Endothelial cell of umbilical vein (primary cell): ENCODE results near the gene NFKBIE. TPM values are rescaled to one million over a fixed set of nuclear protein-coding genes. Genes with fewer than 3 reads are reported as not detected.

Experiments used
- BruUV-seq: library from RNA; stranded (reverse); fragments of 400-500 nt; replicated peaks from 2 replicates; lab custom pipeline; 2021; lab: Mats Ljungman, UMichigan
- CTCF ChIA-PET: fragments of 300-600, 350-600 bp; sonication (Branson Sonifier 250); formaldehyde crosslinking; loops from one replicate; lab custom pipeline; 2021; ENCODE audit warnings: antibody characterized with exemption, inconsistent platforms; lab: Charles Lee
- POLR2A ChIA-PET: fragments of 300-600, 350-600 bp; sonication (Branson Sonifier 250); formaldehyde crosslinking; loops from one replicate; lab custom pipeline; 2021; ENCODE audit warnings: antibody characterized with exemption, inconsistent platforms; lab: Charles Lee
- DNase-seq: peaks from one replicate; pipeline ENCODE4 v3.0.0-alpha.2; 2011; ENCODE audit warnings: low read depth, low spot score
- FAIRE-seq: peaks from 2 replicates; lab custom pipeline; 2011; peaks lifted over from hg19 to GRCh38; lab: Jason Lieb, UNC
- H2AFZ ChIP-seq: 2 replicates; pipeline ENCODE4 v1.6.0; 2012; ENCODE audit warnings: low read depth, low read length, control low read depth, inconsistent platforms
- H3K27ac ChIP-seq: 2 replicates; pipeline ENCODE4 v1.5.1; 2011; ENCODE audit warnings: low read depth, mild to moderate bottlenecking, control low read depth, low read length, moderate library complexity; ENCODE audit not compliant: insufficient read depth
- H3K27me3 ChIP-seq, 2 experiments: 2 replicates each; pipeline versions ENCODE4 v1.6.0 to v1.6.1; 2011; ENCODE audit warnings: low read length in 2 of 2, mixed read lengths in 1 of 2; ENCODE audit not compliant: control insufficient read depth in 2 of 2, insufficient read depth in 2 of 2
- H3K36me3 ChIP-seq, 2 experiments: 2 replicates in 1 of 2; 3 replicates in 1 of 2; pipeline ENCODE4 v1.5.1; 2011; ENCODE audit warnings: low read length in 2 of 2, mild to moderate bottlenecking in 1 of 2, moderate library complexity in 1 of 2; ENCODE audit not compliant: control insufficient read depth in 2 of 2, insufficient read depth in 2 of 2; ENCODE audit errors: extremely low read depth in 1 of 2
- H3K4me1 ChIP-seq: 3 replicates; pipeline ENCODE4 v1.5.1; 2011; ENCODE audit warnings: mild to moderate bottlenecking, low read length; ENCODE audit not compliant: control insufficient read depth, insufficient read depth; ENCODE audit errors: extremely low read depth
- H3K4me2 ChIP-seq: 2 replicates; pipeline ENCODE4 v1.6.1; 2011; ENCODE audit warnings: low read length, control low read depth, mixed read lengths; ENCODE audit not compliant: insufficient read depth
- H3K4me3 ChIP-seq, 3 experiments: fragments of 200-600 bp in 1 of 3; sonication (generic), shearing (Covaris generic) in 1 of 3; replicated peaks in 1 of 3; 2 replicates each; pipeline ENCODE4 v1.5.1; 2011 to 2016; ENCODE audit warnings: control low read depth in 3 of 3, low read length in 3 of 3, mild to moderate bottlenecking in 2 of 3, inconsistent platforms in 1 of 3, low read depth in 1 of 3, moderate library complexity in 1 of 3; ENCODE audit not compliant: insufficient read depth in 1 of 3
- H3K79me2 ChIP-seq: 2 replicates; pipeline ENCODE4 v1.6.0; 2012; ENCODE audit warnings: low read length, inconsistent platforms; ENCODE audit not compliant: control insufficient read depth, insufficient read depth
- H3K9ac ChIP-seq: replicated peaks from 2 replicates; pipeline ENCODE3; 2011; ENCODE audit warnings: low read length, control low read depth; ENCODE audit not compliant: insufficient read depth; ENCODE audit errors: extremely low read depth
- H3K9me1 ChIP-seq: replicated peaks from 3 replicates; pipeline ENCODE4 v1.6.0; 2011; ENCODE audit warnings: mild to moderate bottlenecking, low read length; ENCODE audit not compliant: control insufficient read depth, insufficient read depth; ENCODE audit errors: extremely low read depth
- H3K9me3 ChIP-seq: replicated peaks from 2 replicates; pipeline ENCODE4 v1.5.1; 2012; ENCODE audit warnings: low read length, inconsistent platforms; ENCODE audit not compliant: control insufficient read depth, insufficient read depth
- H4K20me1 ChIP-seq: replicated peaks from 2 replicates; pipeline ENCODE3; 2011; ENCODE audit warnings: mild to moderate bottlenecking, low read length; ENCODE audit not compliant: control insufficient read depth, insufficient read depth; ENCODE audit errors: extremely low read depth
- EZH2 ChIP-seq: IDR thresholded peaks from 2 replicates; pipeline ENCODE4 v1.6.1; 2012; ENCODE audit warnings: borderline replicate concordance, low read depth, mild to moderate bottlenecking, moderate library complexity, low read length, inconsistent platforms; ENCODE audit not compliant: severe bottlenecking
- FOS ChIP-seq: IDR thresholded peaks from 2 replicates; pipeline ENCODE4 v1.6.1; 2011; ENCODE audit warnings: mild to moderate bottlenecking, low read length, moderate library complexity, borderline replicate concordance; ENCODE audit not compliant: insufficient read depth
- GATA2 ChIP-seq: IDR thresholded peaks from 2 replicates; pipeline ENCODE4 v1.7.0; 2011; ENCODE audit warnings: low read depth, mild to moderate bottlenecking, moderate library complexity, mixed read lengths, low read length; ENCODE audit not compliant: insufficient read length, insufficient read depth
- JUN ChIP-seq: IDR thresholded peaks from 2 replicates; pipeline ENCODE4 v1.6.1; 2011; ENCODE audit warnings: borderline replicate concordance, low read depth; ENCODE audit not compliant: insufficient read length, insufficient read depth
- MYC ChIP-seq: IDR thresholded peaks from one replicate; pipeline ENCODE4 v1.6.1; 2011; ENCODE audit warnings: mild to moderate bottlenecking, low read depth, low read length
- POLR2A ChIP-seq: IDR thresholded peaks from 2 replicates; pipeline ENCODE4 v1.6.1; 2012; ENCODE audit warnings: low read depth, mild to moderate bottlenecking, control low read depth, low read length
- POLR2AphosphoS5 ChIP-seq: IDR thresholded peaks from 2 replicates; pipeline ENCODE4 v1.6.1; 2012; ENCODE audit warnings: low read depth, mild to moderate bottlenecking, control low read depth, low read length, moderate library complexity; ENCODE audit not compliant: insufficient read depth
- dilution Hi-C: fragments of 300-500 bp; cut with MboI; formaldehyde crosslinking; loops from one replicate; pipeline ENCODE4 v1.15.0; 2019; ENCODE audit warnings: low sequenced_read_pairs; ENCODE audit not compliant: extremely low pct_ligation_motif_present
- intact Hi-C: fragments of 100-400 bp; cut with micrococcal nuclease; formaldehyde crosslinking; loops from one replicate; pipeline ENCODE4 v1.10.0; 2022
- polyA plus RNA-seq, 4 experiments: library from polyadenylated mRNA; depleted of rRNA in 3 of 4; stranded (reverse) in 3 of 4; unstranded in 1 of 4; fragments of >200 nt; gene quantifications; 2 replicates each; pipeline versions ENCODE4 v1.2.1 to v1.2.3, GENCODE V29; 2011 to 2012; ENCODE audit warnings: missing spikeins in 1 of 4
- total RNA-seq: library from RNA; stranded (reverse); gene quantifications from 2 replicates; pipeline ENCODE4 v1.2.3, GENCODE V29; 2021
- TF ChIP-seq, protein P1 (sequence below), 2 donors: IDR thresholded peaks; 1 replicate in 1 of 2; 2 replicates in 1 of 2; pipeline ENCODE4 v1.5.1; 2011; ENCODE audit warnings: low read length in 2 of 2, mild to moderate bottlenecking in 2 of 2, moderate library complexity in 2 of 2, control low read depth in 1 of 2, inconsistent platforms in 1 of 2, low read depth in 1 of 2; ENCODE audit not compliant: insufficient read depth in 1 of 2; ENCODE audit errors: extremely low read depth in 1 of 2

The NFKBIE gene
- total and polyA plus RNA-seq, 2 donors (not counting 3 experiments of a cell fraction or from before 2014, with no cell fraction given) = 19.0 to 22.6 TPM

DNA sequence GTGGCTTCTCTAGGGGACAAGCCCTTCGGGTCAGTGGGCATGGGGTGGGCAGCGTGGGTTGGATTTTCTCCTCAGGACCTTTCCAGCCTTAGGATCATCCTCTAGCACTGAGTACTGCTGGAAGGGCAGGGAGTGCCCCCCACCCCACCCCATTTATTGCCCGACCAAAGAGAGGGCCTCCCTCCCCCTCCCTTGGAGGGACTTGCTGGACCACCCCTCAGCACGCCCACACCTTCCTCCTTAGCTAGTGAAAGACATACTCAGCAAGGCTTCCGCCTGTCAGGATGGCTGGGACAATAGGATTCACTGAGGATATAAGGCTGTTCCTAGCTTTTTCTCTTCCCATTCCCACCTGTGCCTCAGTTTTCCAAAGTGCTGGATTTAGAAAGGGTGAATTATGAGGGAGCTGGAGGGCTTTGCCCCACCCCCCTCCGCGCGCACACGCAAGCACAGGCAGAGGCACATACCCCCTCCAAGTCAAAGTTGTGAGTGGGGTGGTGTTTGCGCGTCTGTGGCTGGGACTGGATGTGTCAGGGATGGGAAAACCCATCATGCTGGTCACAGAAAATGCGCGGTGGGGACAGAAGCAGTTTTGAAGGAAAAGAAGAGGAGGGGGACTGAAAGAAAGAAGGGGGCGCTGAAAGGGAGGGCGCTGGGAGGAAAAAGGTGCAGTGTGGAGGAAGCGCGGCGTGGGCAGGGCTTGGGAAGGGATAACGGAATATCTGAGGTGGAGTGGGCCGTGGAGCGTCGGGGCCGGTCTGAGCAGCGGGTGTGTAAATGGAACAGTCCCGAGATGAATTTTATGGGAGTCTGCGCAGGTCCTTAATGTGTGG lies 42.6 kb downstream of the NFKBIE start:
- no peaks in the 10 kb centered on the region for H3K36me3 ChIP-seq
- intact Hi-C loops = loop anchor here (1.0 kb wide), 1 partner anchor 117 kb away; no protein-coding TSS in a partner anchor
- H3K27ac ChIP-seq = peak overlapping the region; percentile 97
- dilution Hi-C loops = no loop called here
- peak overlapping the region; percentile 32 to 64 (median 56) for H3K4me3 ChIP-seq
- ChIA-PET CTCF (interaction anchor here (1.0 to 9.2 kb wide), 13 partner anchors 12 to 126 kb away, joined by 3 to 91 read pairs (median 7); partner anchors contain the start of gene HSP90AB1), POLR2A (interaction anchor here (1.0 to 5.3 kb wide), 2 partner anchors 24 to 46 kb away, joined by 3 to 34 read pairs; partner anchors contain the start of gene HSP90AB1)
- H3K79me2 ChIP-seq = peaks cover 67% of the 10 kb centered on the region
- peak overlapping the region; percentile 86 for H3K4me2 ChIP-seq
- H2AFZ ChIP-seq = no peak overlapping the region
- DNase-seq = peak; percentile 61
- H3K4me1 ChIP-seq = peaks cover 64% of the 10 kb centered on the region
- H3K9ac ChIP-seq = peak overlapping the region; percentile 59
- FAIRE-seq = peak; percentile 44
- BruUV-seq = no TSS peak
- H3K9me1 ChIP-seq = no peaks in the 10 kb centered on the region
- no peak for TF ChIP-seq MYC
- no peak for TF ChIP-seq POLR2AphosphoS5
- no peak for TF ChIP-seq FOS
- no peak for TF ChIP-seq EZH2
- no peak for TF ChIP-seq JUN
- TF ChIP-seq, protein P1, sequence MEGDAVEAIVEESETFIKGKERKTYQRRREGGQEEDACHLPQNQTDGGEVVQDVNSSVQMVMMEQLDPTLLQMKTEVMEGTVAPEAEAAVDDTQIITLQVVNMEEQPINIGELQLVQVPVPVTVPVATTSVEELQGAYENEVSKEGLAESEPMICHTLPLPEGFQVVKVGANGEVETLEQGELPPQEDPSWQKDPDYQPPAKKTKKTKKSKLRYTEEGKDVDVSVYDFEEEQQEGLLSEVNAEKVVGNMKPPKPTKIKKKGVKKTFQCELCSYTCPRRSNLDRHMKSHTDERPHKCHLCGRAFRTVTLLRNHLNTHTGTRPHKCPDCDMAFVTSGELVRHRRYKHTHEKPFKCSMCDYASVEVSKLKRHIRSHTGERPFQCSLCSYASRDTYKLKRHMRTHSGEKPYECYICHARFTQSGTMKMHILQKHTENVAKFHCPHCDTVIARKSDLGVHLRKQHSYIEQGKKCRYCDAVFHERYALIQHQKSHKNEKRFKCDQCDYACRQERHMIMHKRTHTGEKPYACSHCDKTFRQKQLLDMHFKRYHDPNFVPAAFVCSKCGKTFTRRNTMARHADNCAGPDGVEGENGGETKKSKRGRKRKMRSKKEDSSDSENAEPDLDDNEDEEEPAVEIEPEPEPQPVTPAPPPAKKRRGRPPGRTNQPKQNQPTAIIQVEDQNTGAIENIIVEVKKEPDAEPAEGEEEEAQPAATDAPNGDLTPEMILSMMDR (IDR thresholded peaks at IDR 0.05; ENCODE audit: extremely low read depth in 1 of 2, insufficient read depth in 1 of 2, low read depth in 1 of 2, low read length in 2 of 2) = no peak
- no peak for TF ChIP-seq GATA2
- no peak for TF ChIP-seq POLR2A
- no peaks in the 10 kb centered on the region for H3K27me3 ChIP-seq
- H3K9me3 ChIP-seq = no peaks in the 10 kb centered on the region
- H4K20me1 ChIP-seq = no peaks in the 10 kb centered on the region
